ENCODE measurements around the gene IFRD2.

Gene IFRD2

DNA sequence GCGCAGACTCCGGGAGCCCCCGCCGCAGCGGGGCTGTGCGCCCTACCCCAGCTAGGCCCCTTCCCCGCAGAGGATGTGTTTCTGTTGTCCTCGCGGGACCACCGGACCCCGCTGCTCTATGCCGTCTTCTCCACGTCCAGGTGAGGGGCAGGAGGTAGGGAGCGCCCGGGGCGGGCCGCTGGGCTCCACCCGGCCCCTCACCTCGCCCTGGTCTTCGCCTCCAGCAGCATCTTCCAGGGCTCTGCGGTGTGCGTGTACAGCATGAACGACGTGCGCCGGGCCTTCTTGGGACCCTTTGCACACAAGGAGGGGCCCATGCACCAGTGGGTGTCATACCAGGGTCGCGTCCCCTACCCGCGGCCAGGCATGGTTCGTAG is 18.6 kb downstream of the IFRD2 start:
- peak in 1 of 42 donors; percentile 17 for DNase-seq

DNA sequence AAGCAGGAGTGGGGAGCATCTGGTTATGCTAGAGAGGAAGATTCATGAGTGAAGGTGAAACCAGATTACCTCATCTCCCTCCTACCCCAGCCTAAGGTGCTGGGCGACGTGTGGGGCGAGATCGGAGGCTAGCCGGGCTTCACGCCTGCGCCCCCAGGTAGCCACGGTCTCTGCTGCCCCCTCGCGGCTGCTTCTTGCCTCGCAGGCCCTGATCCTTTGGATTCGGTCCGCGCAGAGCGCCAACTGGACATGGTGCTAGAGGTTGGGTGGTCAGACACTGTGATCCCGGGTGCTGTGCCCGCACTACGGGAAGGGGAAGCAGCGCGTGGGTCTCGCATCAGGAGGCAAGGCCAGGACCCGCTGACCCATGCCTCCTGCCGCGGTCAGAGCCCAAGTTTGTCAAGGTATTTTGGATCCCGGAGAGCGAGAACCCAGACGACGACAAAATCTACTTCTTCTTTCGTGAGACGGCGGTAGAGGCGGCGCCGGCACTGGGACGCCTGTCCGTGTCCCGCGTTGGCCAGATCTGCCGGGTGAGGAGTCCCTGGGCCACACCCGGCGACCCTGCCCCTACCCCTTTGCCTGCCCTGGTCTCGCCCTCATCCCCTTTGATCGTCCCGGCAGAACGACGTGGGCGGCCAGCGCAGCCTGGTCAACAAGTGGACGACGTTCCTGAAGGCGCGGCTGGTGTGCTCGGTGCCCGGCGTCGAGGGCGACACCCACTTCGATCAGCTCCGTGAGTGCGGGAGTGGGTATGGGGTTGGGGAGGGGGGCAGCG is 19.1 kb downstream of the IFRD2 start:
- intact Hi-C loops (cut with DNase I), result loop anchor here (2.0 to 10.0 kb wide), 3 partner anchors 46 to 158 kb away; partner anchors contain the start of genes HYAL2 and TUSC2
- peak; percentile 77 to 97 (median 90) for DNase-seq

More for the DNA sequence above, 18.6 kb downstream of the IFRD2 start:
- intact Hi-C loops (cut with DNase I), result loop anchor here (2.0 to 10.0 kb wide), 3 partner anchors 47 to 159 kb away; partner anchors contain the start of genes HYAL2 and TUSC2

DNA sequence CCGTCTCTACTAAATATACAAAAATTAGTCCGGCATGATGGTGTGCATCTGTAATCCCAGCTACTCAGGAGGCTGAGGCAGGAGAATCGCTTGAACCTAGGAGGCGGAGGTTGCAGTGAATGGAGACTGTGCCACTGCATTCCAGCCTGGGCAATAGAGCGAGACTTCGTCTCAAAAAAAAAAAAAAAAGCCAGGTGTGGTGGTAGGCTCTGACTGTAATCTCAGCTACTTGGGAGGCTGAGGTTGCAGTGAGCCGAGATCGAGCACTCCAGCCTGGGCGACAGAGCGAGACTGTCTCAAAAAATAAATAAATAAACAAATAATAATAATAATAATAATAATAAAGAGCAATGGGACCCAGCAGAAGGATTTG is 19.7 kb downstream of the IFRD2 start:
- intact Hi-C loops (cut with DNase I), result loop anchor here (2.0 to 10.0 kb wide), 3 partner anchors 46 to 158 kb away; partner anchors contain the start of genes HYAL2 and TUSC2
- peak in 1 of 42 donors; percentile 14 for DNase-seq

DNA sequence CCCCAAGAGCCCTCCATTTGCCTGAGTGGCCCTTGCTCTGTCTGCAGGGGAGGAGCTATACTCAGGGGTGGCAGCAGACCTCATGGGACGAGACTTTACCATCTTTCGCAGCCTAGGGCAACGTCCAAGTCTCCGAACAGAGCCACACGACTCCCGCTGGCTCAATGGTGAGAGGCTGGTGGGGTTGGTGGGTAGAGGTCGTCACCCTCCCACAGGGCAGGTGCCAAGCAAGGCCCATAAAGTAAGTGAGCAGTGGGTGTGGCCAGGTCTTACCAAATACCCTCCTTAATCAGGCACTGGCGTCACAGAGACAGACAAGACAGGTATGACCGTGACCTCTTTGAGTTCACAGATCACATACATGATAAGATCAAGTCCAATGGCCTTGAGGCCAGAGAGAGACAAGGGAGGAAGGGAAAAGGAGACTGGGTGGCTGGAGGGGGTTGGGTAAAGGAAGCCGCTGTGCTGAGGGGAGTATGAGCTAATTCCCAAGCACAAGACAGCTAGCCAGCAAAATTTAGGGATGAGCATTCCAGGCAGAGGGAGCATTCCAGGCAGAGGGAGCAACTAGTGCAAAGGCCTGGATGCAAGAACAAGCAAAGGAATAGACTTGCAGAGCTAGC is 20.8 kb downstream of the IFRD2 start:
- intact Hi-C loops (cut with DNase I), result loop anchor here (10.0 kb wide), 2 partner anchors 53 to 157 kb away; partner anchors contain the start of genes HYAL2 and TUSC2

DNA sequence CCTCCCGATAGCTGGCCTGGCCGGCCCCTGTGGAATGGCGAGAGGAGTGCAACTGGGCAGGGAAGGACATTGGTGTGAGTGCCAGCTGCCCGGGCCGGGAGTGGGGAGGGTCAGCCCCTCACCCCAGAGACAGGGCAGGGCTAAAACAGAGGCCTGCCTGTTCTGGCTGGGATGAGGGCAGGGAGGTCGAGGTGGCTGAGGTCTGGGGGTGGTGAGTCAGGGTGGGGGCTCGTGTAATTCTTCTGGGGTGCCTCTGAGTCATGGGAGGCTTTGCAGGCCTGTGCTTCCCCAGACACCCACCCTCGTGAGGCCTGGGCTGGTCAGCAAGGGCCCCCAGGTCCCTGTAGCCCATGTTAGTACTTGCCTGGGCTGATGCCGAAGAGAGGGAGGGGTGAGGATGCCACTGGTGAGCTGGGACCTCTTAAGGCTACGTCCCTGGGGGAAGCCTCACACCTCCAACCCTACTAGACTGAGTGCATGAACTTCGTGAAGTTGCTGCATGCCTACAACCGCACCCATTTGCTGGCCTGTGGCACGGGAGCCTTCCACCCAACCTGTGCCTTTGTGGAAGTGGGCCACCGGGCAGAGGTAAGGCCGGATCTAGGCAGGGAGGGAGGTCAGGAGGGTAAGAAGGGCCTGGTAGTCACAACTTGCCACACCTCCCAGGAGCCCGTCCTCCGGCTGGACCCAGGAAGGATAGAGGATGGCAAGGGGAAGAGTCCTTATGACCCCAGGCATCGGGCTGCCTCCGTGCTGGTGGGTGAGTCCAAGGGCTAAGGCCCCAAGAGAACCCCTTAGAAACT is 21.6 kb downstream of the IFRD2 start:
- peak in 19 of 42 donors; percentile 38 to 81 (median 55) for DNase-seq
- intact Hi-C loops (cut with DNase I), result loop anchor here (10.0 kb wide), 2 partner anchors 54 to 156 kb away; partner anchors contain the start of genes HYAL2 and TUSC2

More for the DNA sequence above, 20.8 kb downstream of the IFRD2 start:
- no peak for DNase-seq

DNA sequence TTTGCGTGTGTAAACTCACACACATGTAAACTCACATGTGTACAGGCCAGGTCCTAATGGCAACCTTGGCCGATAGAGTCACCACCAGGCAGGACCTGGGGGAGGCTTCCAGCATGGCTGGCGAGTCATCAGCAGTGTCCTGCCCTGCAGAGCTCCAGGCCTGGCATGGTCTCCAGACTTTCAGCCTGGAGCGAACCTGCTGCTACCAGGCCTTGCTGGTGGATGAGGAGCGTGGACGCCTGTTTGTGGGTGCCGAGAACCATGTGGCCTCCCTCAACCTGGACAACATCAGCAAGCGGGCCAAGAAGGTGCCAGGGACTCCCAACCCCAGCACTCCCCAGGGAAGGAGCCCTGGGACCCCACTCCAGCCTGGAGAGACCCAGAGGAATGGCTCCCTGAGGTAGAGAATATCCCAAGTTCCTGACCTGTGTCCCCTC is 22.2 kb downstream of the IFRD2 start:
- DNase-seq, result peak in 1 of 42 donors; percentile 17
- intact Hi-C loops (cut with DNase I), result loop anchor here (10.0 kb wide), 2 partner anchors 55 to 155 kb away; partner anchors contain the start of genes HYAL2 and TUSC2

DNA sequence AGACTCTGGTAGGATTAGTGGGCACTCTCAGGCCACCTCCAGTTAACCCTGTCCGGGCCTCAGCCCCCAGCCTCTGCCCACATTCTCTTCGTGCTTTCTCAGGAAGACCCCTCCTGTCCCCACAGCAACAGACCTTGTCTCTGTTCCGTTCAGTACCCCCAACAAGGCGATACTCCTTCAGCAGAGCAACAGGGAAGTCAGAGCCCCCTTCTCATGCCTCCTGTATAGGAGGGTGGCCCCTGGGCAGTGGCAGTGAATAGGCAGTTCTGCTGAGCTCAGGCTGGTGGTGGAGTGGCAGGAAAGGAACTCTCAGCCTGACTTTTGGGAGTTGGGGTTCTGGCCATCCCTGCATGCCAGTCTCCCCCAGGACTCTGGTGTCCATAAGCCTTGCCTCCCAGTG is 22.8 kb downstream of the IFRD2 start:
- intact Hi-C loops (cut with DNase I), result no loop called here
- no peak for DNase-seq

DNA sequence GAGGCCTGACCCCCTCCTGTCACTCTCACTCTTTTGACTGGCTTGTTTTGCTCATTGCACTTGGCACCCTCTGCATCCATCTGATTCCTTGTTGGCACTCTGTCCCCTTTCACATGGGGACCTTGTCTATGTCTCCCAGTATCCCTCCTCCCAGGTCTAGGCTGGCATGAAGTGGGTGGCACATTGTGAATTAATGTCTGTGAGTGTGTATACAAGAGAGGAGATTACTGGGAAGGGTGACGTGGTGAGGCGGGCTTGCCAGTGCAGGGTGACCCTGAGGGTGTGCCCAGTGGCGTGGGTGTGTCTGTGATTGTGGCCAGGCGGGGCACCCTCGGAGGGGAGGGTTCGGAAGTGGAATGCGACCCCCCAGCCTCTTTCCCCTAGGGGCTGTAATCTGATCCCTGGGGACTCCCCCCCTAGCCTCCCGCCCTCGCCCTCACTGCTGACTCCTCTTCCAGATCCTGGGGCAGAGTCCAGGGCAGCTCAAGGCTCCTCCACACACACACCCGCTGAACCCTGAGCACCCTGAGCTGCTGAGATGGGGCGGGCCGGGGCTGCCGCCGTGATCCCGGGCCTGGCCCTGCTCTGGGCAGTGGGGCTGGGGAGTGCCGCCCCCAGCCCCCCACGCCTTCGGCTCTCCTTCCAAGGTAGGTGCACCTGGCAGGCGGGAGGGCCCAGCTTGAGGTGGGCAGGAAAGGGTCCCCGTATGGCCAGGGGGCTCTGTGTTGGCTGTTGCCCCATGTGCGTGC is 23.4 kb downstream of the IFRD2 start, which contains the start of gene SEMA3B:
SEMA3B (plus strand) TSS at position 445 of the 749 bp plus-strand sequence; CDS start at position 539, 94 bp downstream.
- DNase-seq, result peak in 34 of 42 donors; percentile 42 to 84 (median 66)
- intact Hi-C loops (cut with DNase I), result no loop called here

DNA sequence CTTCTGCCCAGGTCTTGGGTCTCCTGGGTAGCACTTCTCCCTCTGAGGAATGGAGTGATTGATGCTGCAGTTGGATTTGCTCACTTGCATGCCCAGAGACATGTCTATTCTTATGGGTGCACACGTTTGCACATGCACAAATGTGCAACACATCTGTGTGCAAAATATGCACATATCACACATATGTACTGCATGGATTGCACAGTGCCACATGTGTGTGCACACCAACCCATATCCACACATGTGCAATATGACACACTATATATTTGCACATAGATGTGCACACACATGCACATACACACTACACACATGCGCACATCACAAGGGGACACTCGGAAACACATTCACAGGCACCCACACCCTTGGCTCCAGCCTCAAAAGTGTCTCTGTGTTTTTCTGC is 24.0 kb downstream of the IFRD2 start:
- DNase-seq, result no peak
- intact Hi-C loops (cut with DNase I), result no loop called here

DNA sequence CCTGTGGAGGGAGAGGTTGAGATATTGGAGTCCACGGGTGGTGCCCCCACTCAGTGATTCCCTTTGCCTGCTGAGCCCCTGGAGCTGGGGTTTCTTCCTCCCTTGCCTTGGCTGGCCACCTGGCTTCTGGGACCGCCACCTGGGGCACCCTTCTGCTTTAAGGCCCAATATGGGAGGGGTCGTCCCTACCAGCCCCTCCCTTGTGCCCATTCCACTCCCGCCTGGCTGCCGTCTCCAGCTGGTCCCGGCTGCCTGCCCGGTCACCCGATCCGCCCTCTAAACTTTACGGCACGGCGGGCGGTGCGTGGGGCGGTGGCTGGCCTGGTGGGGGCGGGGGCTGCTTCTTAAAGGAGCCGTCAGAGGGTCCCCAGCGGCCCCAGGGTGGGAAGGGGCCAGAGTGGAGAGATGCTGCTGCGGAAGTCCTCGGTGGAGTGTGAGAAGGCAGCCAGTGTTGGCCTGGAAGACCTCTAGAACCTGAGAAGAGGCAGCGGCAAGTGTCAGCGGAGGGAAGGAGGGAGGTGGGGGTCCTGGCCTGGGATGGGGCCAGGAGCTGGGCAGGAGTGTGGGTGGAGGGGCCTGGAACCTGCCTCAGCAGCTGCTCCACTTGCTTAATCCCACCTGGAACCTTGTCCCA is 24.8 kb downstream of the IFRD2 start:
- intact Hi-C loops (cut with DNase I), result no loop called here
- DNase-seq, result peak in 41 of 42 donors; percentile 64 to 91 (median 81)

DNA sequence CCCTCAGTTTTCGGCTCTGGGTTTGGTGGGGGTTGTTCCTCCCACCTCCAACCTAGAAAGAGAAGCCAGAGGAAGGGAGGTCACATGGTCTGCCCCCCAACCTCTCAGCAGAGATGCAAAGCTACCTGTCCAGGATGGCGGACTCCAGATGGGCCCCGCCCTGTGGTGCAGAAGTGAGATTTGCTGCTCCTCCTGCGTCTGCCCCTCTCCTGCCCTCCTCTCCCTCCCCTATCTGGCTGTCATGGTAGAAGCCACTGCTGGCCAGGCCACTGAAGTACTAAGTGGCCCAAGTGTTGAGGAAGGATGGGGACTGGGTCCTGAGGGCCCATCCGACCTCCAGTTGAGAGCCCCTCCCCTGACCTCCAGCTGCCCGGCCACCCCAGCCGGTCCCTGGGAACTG is 25.4 kb downstream of the IFRD2 start:
- intact Hi-C loops (cut with DNase I), result no loop called here
- peak in 1 of 42 donors; percentile 15 for DNase-seq

DNA sequence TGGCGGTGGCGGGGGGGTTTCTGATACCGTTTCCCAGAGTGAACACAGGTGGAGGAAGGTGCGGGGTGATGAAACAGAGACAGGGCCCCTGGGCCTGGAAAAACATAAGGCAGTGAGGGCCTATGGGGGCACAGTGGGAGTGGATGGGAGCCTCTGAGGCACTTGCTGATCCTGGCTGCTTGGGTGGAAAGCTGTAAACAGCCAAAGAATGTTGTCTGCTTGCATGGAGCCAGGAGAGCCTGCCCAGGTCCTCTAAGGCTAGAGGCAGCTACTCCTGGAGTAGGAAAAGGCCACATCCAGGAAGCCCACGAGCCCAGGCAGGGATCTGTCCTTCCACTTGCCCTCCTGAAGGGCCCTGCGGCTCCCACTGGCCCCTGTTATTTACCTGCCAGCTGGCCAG is 26.2 kb downstream of the IFRD2 start:
- peak in 1 of 42 donors; percentile 14 for DNase-seq
- intact Hi-C loops (cut with DNase I), result no loop called here

DNA sequence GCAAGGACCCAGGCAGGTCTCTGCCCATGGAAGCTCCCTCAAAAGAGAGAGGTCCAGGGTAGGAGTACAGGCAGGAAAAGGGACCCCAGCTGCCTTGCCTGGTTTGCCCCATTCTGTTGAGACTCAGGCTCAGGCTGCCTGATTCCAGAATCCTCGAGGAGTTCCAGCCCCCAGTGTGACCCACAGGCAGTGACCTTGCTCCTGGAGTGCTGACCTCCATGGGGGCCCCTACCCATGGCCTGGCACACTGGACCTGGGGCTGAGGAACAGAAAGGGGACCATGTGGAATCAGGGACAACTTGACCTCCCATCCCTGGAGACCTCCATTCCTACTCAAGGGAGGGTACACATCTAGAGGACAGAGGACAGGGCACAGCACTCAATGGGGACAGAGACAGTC is 26.7 kb downstream of the IFRD2 start:
- intact Hi-C loops (cut with DNase I), result no loop called here
- DNase-seq, result peak in 1 of 42 donors; percentile 16

DNA sequence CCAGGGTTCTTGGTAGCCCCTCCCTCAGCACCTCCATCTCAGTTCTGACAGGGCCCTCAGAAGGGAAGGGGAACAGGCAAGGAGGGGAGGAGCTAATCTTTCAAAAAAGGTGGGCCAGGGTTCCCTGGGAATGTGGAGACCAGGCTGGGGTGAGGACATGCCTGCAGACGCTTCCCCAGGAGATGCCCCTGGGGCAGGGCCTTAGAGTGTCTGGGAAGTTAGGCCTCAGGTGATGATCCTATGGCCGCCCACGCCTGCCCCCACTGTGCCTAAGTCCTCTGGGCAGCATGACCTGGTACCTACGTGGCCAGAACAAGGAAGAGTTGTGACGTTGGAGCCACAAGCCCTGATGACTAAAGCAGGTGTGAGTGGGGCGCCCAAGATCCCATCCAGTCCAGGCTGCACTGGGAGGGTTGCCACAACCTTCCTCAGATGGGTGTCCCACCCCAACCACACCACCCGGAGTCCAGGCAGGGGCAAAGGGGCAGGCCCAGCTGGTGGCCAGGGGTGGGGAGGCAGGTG is 27.2 kb downstream of the IFRD2 start:
- intact Hi-C loops (cut with DNase I), result no loop called here
- peak in 1 of 42 donors; percentile 23 for DNase-seq

DNA sequence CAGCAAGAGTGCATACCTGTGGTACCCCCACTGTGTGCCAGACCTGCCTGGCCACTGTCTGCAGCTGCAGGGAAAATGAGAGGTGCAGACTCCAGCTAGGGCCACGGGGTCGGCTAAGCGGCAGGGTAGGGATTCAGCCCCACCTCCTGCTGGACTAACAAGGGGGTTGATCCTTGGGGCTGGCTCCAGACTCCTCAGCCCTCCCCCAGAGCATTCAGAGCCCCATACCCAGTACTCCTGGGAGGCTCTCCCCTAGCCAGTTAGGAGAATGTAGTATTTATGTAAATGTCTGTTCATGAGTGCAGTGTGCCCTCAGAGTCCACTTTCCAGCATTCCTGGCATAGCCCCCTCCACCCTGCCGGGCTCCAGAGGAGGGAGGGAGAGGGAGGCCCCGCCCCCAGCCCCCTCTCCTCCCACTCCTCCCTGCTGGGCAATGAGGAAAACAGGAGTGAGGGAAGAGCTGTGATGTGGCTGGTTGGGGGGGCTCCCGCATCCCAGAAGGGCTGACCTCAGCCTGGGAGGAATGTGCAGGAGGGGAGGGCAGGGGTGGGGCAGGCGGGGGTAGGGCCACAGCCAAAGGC is 27.8 kb downstream of the IFRD2 start:
- DNase-seq, result peak; percentile 67 to 94 (median 84)
- intact Hi-C loops (cut with DNase I), result no loop called here

DNA sequence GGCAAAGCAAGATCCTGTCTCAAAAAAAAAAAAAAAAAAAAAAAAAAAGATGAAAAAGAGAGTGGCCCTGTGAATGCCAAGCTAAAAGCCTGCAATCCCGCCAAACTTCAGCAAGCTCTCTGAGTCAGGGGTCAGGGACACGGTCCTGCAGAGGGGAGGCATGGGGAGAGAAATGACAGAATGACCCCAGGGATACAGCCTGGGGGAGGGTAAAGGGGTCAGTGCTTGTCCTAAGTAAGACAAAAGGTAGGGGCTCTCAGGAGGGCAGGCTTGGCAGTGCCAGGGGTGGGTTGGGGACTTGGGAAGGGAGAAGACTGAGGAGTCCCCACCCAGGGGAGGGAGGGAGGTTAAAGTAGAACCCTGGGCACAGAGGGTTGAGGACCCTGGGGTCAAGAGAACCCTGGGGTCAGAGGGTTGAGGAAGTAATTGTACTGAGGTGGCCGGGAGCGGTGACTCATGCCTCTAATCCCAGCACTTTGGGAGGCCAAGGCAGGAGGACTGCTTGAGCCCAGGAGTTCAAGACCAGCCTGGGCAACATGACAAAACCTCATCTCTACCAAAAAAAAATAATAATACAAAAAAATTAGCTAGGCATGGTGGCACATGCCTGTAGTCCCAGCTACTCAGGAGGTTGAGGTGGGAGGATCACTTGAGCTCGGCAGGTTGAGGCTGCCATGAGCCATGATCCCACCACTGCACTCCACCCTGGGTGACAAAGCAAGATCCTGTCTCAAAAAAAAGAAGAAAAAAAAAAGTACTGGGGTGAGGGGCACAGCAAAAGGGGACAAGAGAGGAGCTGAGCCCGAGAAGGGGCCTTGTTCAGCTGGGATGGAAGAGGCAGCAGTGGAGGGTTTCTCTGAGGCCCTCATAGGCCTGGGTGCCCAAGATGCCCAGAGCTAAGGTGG is 28.5 kb downstream of the IFRD2 start:
- intact Hi-C loops (cut with DNase I), result no loop called here

More for the DNA sequence above, 28.5 kb downstream of the IFRD2 start:
- peak in 1 of 42 donors; percentile 14 for DNase-seq
